ENCODE data around the gene CD300A. TPM values are rescaled to one million over a fixed set of nuclear protein-coding genes. Genes with fewer than 3 reads are reported as not detected.

Gene CD300A
- total RNA-seq, 1 experiment from 2014 or later, result not detected

GRCh38 chr17:74449773-74450172 lies 16.7 kb upstream of the CD300A start:
- ChIA-PET POLR2A (ENCODE audit: unreplicated experiment) (no interaction called here), CTCF (no interaction called here)
- Histone ChIP-seq H3K27me3 (ENCODE audit: low read length) (no peaks in the 10 kb centered on the region), H3K27ac (ENCODE audit: low read length) (no peak overlapping the region), H3K9me3 (ENCODE audit: low read length) (no peaks in the 10 kb centered on the region), H3K4me2 (ENCODE audit: low read length) (no peak overlapping the region), H4K20me1 (ENCODE audit: low read length) (no peaks in the 10 kb centered on the region), H3F3A (ENCODE audit: low read length, unreplicated experiment) (no peaks in the 10 kb centered on the region), H3K79me2 (ENCODE audit: low read length) (no peaks in the 10 kb centered on the region), H3K4me1 (ENCODE audit: insufficient read depth, low read length) (peaks cover 12% of the 10 kb centered on the region), H2AFZ (ENCODE audit: low read length) (no peak overlapping the region), H3K36me3 (ENCODE audit: low read depth, low read length) (peaks cover 14% of the 10 kb centered on the region; the same call in 1 of the 2 replicates), H3K9ac (ENCODE audit: low read length) (no peak overlapping the region), H3K9me2 (replicated peaks; ENCODE audit: low read length) (no peaks in the 10 kb centered on the region), H3K4me3 (ENCODE audit: low read length) (no peak overlapping the region)
- no peak for DNase-seq
- no peak for ATAC-seq
- BruUV-seq (replicated peaks), result no TSS peak
- no peak for TF ChIP-seq EZH2 (IDR thresholded peaks at IDR 0.05; ENCODE audit: low read length, unreplicated experiment)
- TF ChIP-seq CTCF (conservative IDR thresholded peaks at IDR 0.05; ENCODE audit: low read depth, low read length), result no peak
- TF ChIP-seq EZH2phosphoT487 (IDR thresholded peaks at IDR 0.05; ENCODE audit: borderline replicate concordance, low read length), result no peak
- intact Hi-C loops (cut with micrococcal nuclease), result no loop called here

GRCh38 chr17:74450231-74450630 lies 16.2 kb upstream of the CD300A start:
- Histone ChIP-seq H4K20me1 (ENCODE audit: low read length) (no peaks in the 10 kb centered on the region), H2AFZ (ENCODE audit: low read length) (no peak overlapping the region), H3K4me1 (ENCODE audit: insufficient read depth, low read length) (peaks cover 14% of the 10 kb centered on the region), H3K36me3 (ENCODE audit: low read depth, low read length) (peaks cover 12% of the 10 kb centered on the region; the same call in 1 of the 2 replicates), H3K9me2 (replicated peaks; ENCODE audit: low read length) (no peaks in the 10 kb centered on the region), H3K9ac (ENCODE audit: low read length) (no peak overlapping the region), H3K9me3 (ENCODE audit: low read length) (no peaks in the 10 kb centered on the region), H3K4me2 (ENCODE audit: low read length) (no peak overlapping the region), H3K27me3 (ENCODE audit: low read length) (no peaks in the 10 kb centered on the region), H3K27ac (ENCODE audit: low read length) (no peak overlapping the region), H3K79me2 (ENCODE audit: low read length) (no peaks in the 10 kb centered on the region), H3K4me3 (ENCODE audit: low read length) (no peak overlapping the region), H3F3A (ENCODE audit: low read length, unreplicated experiment) (no peaks in the 10 kb centered on the region)
- BruUV-seq (replicated peaks), result no TSS peak
- TF ChIP-seq CTCF (conservative IDR thresholded peaks at IDR 0.05; ENCODE audit: low read depth, low read length) (no peak), EZH2phosphoT487 (IDR thresholded peaks at IDR 0.05; ENCODE audit: borderline replicate concordance, low read length) (no peak), EZH2 (IDR thresholded peaks at IDR 0.05; ENCODE audit: low read length, unreplicated experiment) (no peak)
- ChIA-PET POLR2A (ENCODE audit: unreplicated experiment) (no interaction called here), CTCF (no interaction called here)
- DNase-seq (no peak), ATAC-seq (no peak)
- intact Hi-C loops (cut with micrococcal nuclease), result no loop called here

- H2AFZ ChIP-seq (ENCODE audit: low read length), result no peak overlapping the region
- ChIA-PET CTCF (no interaction called here), POLR2A (ENCODE audit: unreplicated experiment) (interaction anchor here (0.6 kb wide), 1 partner anchor 71 kb away, joined by 3 read pairs; no protein-coding TSS in a partner anchor)
- ATAC-seq, result no peak
- no peaks in the 10 kb centered on the region for H3K27me3 ChIP-seq (ENCODE audit: low read length)
- no peak overlapping the region for H3K9ac ChIP-seq (ENCODE audit: low read length)
- peaks cover 14% of the 10 kb centered on the region for H3K4me1 ChIP-seq (ENCODE audit: insufficient read depth, low read length)
- intact Hi-C loops (cut with micrococcal nuclease), result no loop called here
- H3K4me2 ChIP-seq (ENCODE audit: low read length), result no peak overlapping the region
- peaks cover 11% of the 10 kb centered on the region; the same call in 1 of the 2 replicates for H3K36me3 ChIP-seq (ENCODE audit: low read depth, low read length)
- no TSS peak for BruUV-seq (replicated peaks)
- no peaks in the 10 kb centered on the region for H3K79me2 ChIP-seq (ENCODE audit: low read length)
- no peaks in the 10 kb centered on the region for H3K9me2 ChIP-seq (replicated peaks; ENCODE audit: low read length)
- H3F3A ChIP-seq (ENCODE audit: low read length, unreplicated experiment), result no peaks in the 10 kb centered on the region
- H3K4me3 ChIP-seq (ENCODE audit: low read length), result no peak overlapping the region
- TF ChIP-seq CTCF (conservative IDR thresholded peaks at IDR 0.05; ENCODE audit: low read depth, low read length) (no peak), EZH2 (IDR thresholded peaks at IDR 0.05; ENCODE audit: low read length, unreplicated experiment) (no peak), EZH2phosphoT487 (IDR thresholded peaks at IDR 0.05; ENCODE audit: borderline replicate concordance, low read length) (no peak)
- H3K9me3 ChIP-seq (ENCODE audit: low read length), result no peaks in the 10 kb centered on the region
- no peaks in the 10 kb centered on the region for H4K20me1 ChIP-seq (ENCODE audit: low read length)
- no peak overlapping the region for H3K27ac ChIP-seq (ENCODE audit: low read length)
- no peak for DNase-seq
Measured at GRCh38 chr17:74450925-74451403, 15.5 kb upstream of the CD300A start.
